ENCODE measurements around the gene ZNF771. TPM values are rescaled to one million over a fixed set of nuclear protein-coding genes. Genes with fewer than 3 reads are reported as not detected.

ZNF771 gene
- total and polyA plus RNA-seq, 2 experiments from 2014 or later = 10.8 to 12.0 TPM

GRCh38 chr16:30365200-30365599 is 42.2 kb upstream of the ZNF771 start (continued):
- no peak for TF ChIP-seq REST (IDR thresholded peaks at IDR 0.05; ENCODE audit: unreplicated experiment)
- TF ChIP-seq ZNF462 (CRISPR knock-in tag; IDR thresholded peaks at IDR 0.05) = no peak
- no peak for TF ChIP-seq EZH2 (IDR thresholded peaks at IDR 0.05; ENCODE audit: low read depth, unreplicated experiment)

GRCh38 chr16:30366511-30366910 is 40.9 kb upstream of the ZNF771 start:
- peaks cover 18% of the 10 kb centered on the region for H3K36me3 Mint-ChIP-seq (ENCODE audit: low read depth)
- H3K36me3 ChIP-seq (ENCODE audit: insufficient read depth) = no peaks in the 10 kb centered on the region
- no peaks in the 10 kb centered on the region; the same call in 2 of the 3 replicates for H3K9me3 Mint-ChIP-seq
- peaks cover 28% of the 10 kb centered on the region for H3K4me1 Mint-ChIP-seq
- H3K27ac ChIP-seq (ENCODE audit: low read depth) = no peak overlapping the region
- H3K27me3 ChIP-seq (ENCODE audit: insufficient read depth) = no peaks in the 10 kb centered on the region
- no peak overlapping the region for H2AFZ ChIP-seq
- peaks cover 14% of the 10 kb centered on the region for H4K20me1 ChIP-seq (replicated peaks; ENCODE audit: insufficient read depth)
- no peaks in the 10 kb centered on the region for H3F3A ChIP-seq (replicated peaks; ENCODE audit: low read depth)
- H3K4me2 ChIP-seq = no peak overlapping the region
- peaks cover 11% of the 10 kb centered on the region for H3K4me1 ChIP-seq (ENCODE audit: insufficient read depth)
- peaks cover 40% of the 10 kb centered on the region for H3K79me2 ChIP-seq (replicated peaks; ENCODE audit: insufficient read depth)
- H3K9me2 ChIP-seq (ENCODE audit: insufficient read depth) = no peaks in the 10 kb centered on the region
- ATAC-seq (no peak), DNase-seq (ENCODE audit: low spot score) (no peak)
- H3K4me3 ChIP-seq = no peak overlapping the region
- no peak overlapping the region; the same call in 2 of the 3 replicates for H3K4me3 Mint-ChIP-seq
- no peak overlapping the region for H3K27ac Mint-ChIP-seq
- peaks cover 16% of the 10 kb centered on the region for H3K27me3 Mint-ChIP-seq (ENCODE audit: insufficient read depth, low read depth, poor library complexity)
- no peak for TF ChIP-seq REST (IDR thresholded peaks at IDR 0.05; ENCODE audit: unreplicated experiment)
- no peak for TF ChIP-seq ETS1 (IDR thresholded peaks at IDR 0.05)
- TF ChIP-seq CREB1 (CRISPR knock-in tag; IDR thresholded peaks at IDR 0.05; ENCODE audit: low read depth) = no peak
- TF ChIP-seq CTCF (conservative IDR thresholded peaks at IDR 0.05; ENCODE audit: low read depth in 2 of 2) = no peak
- TF ChIP-seq NANOG (IDR thresholded peaks at IDR 0.05; ENCODE audit: borderline replicate concordance) = no peak
- no peak for TF ChIP-seq POLR2AphosphoS5 (IDR thresholded peaks at IDR 0.05; ENCODE audit: low read depth)
